Esophagus squamous epithelium (tissue), 4 donors: ENCODE data around the gene MATN1.

Experiments
- POLR2A ChIP-seq, 4 donors: fragments of 450-650 bp; IDR thresholded peaks; one replicate each; pipeline ENCODE4 v1.6.1; 2017; ENCODE audit warnings: antibody characterized with exemption in 4 of 4, mild to moderate bottlenecking in 4 of 4, moderate library complexity in 3 of 4
- TF ChIP-seq, protein P1 (sequence below), 6 experiments: fragments of 450-650 bp in 4 of 6; fragments of 200-600 bp in 2 of 6; sonication (generic) in 2 of 6; IDR thresholded peaks; one replicate each; pipeline ENCODE4 v1.5.1; 2016 to 2019; ENCODE audit warnings: antibody characterized with exemption in 6 of 6, mild to moderate bottlenecking in 4 of 6, moderate library complexity in 4 of 6

DNA sequence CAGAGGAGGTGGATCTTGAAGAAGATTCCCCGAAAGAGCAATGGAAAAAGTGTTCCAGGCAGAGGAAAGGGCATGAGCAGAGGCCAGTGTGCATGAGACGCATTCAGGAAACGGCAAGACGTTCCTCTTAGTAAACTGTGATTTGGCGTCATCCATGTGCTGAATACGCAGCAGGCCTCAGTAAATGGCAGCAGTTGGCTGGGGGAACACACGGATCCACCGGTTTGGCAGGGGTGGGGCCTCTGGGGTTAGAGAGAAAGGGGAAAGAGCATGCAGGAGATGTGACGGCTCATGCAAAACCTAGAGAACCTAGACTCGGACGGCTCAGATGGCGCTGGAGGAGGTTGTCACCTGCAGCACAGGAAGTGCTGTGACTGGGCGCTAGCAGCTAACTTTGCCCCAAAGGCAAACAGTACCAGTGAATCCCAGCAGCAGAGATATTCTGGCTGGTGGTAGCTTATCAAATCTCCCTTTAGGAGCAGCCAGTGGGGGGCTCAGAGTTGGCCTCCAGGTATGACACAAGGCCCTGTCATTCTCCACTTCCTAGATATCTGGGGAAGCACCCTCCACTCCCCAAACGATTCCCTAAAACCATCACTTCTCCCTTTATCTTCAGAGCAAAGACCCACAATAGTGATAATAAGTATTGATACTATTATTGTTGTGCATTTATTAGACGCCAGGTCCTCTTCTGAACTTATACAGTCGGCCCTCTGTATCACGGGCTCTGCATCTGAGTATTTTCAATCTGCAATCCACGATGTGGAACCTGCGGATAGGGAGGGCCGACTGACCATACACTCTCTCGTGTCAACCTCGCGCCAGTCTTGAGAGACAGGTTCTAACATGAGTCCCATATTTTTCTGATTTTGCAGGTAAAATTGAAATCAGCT is 26.6 kb upstream of the MATN1 start:
- TF ChIP-seq, protein P1, sequence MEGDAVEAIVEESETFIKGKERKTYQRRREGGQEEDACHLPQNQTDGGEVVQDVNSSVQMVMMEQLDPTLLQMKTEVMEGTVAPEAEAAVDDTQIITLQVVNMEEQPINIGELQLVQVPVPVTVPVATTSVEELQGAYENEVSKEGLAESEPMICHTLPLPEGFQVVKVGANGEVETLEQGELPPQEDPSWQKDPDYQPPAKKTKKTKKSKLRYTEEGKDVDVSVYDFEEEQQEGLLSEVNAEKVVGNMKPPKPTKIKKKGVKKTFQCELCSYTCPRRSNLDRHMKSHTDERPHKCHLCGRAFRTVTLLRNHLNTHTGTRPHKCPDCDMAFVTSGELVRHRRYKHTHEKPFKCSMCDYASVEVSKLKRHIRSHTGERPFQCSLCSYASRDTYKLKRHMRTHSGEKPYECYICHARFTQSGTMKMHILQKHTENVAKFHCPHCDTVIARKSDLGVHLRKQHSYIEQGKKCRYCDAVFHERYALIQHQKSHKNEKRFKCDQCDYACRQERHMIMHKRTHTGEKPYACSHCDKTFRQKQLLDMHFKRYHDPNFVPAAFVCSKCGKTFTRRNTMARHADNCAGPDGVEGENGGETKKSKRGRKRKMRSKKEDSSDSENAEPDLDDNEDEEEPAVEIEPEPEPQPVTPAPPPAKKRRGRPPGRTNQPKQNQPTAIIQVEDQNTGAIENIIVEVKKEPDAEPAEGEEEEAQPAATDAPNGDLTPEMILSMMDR (IDR thresholded peaks at IDR 0.05) = no peak
- peak in 1 of 4 donors; percentile 51 for TF ChIP-seq POLR2A (IDR thresholded peaks at IDR 0.05)
